RWPE1 (cell line): Measurements from ENCODE around the gene SSR2.
"Not testable (repeated sequence)": the region's sequence is repeated elsewhere in the genome, so short reads cannot be mapped to it uniquely, and the experiment has no call there.

ENCODE experiments used
- CTCF ChIA-PET: fragments of 350-600 bp; sonication (Branson Sonifier 250); formaldehyde crosslinking; extraction: SDS; loops from one replicate; lab custom pipeline; 2021; lab: Yijun Ruan, JAX
- POLR2A ChIA-PET: fragments of 400-600 bp; formaldehyde crosslinking; extraction: SDS; loops from one replicate; lab custom pipeline; 2020; ENCODE audit warnings: antibody characterized with exemption; ENCODE audit not compliant: low non-redundant PET; lab: Yijun Ruan, JAX
- DNase-seq: peaks from one replicate; pipeline ENCODE4 v3.0.0; 2012; ENCODE audit warnings: low spot score
- H3K27ac ChIP-seq: fragments of 450-650 bp; 2 replicates; pipeline ENCODE4 v1.5.1; 2017
- CTCF ChIP-seq: fragments of 450-650 bp; conservative IDR thresholded peaks from 2 replicates; pipeline ENCODE4 v1.5.1; 2017; ENCODE audit warnings: low read depth, mild to moderate bottlenecking

The SSR2 gene

GRCh38 chr1:156048663-156049258 is 28.0 kb upstream of the SSR2 start:
- POLR2A ChIA-PET: no interaction called here
- TF ChIP-seq CTCF: no peak

GRCh38 chr1:156045076-156045475 is 24.3 kb upstream of the SSR2 start:
- no peak for DNase-seq
- CTCF ChIA-PET: interaction anchor here (0.6 kb wide), 2 partner anchors 37 to 55 kb away, joined by 3 to 4 read pairs; no protein-coding TSS in a partner anchor
- no peak overlapping the region for H3K27ac ChIP-seq
- POLR2A ChIA-PET: interaction anchor here (0.6 kb wide), 1 partner anchor 83 kb away, joined by 3 read pairs; no protein-coding TSS in a partner anchor
- TF ChIP-seq CTCF: no peak

More at GRCh38 chr1:156048663-156049258, 28.0 kb upstream of the SSR2 start:
- H3K27ac ChIP-seq: no peak overlapping the region
- CTCF ChIA-PET: no interaction called here
- no peak for DNase-seq

- ChIA-PET CTCF (no interaction called here), POLR2A (no interaction called here)
- no peak for DNase-seq
- TF ChIP-seq CTCF: no peak
- no peak overlapping the region for H3K27ac ChIP-seq
Measured at GRCh38 chr1:156042828-156043227, 22.1 kb upstream of the SSR2 start.

GRCh38 chr1:156034991-156035390 is 14.2 kb upstream of the SSR2 start:
- POLR2A ChIA-PET, DNase-seq, H3K27ac ChIP-seq, CTCF ChIA-PET: not testable (repeated sequence)

- POLR2A ChIA-PET: no interaction called here
- CTCF ChIA-PET: no interaction called here
- TF ChIP-seq CTCF: no peak
- no peak for DNase-seq
- H3K27ac ChIP-seq: no peak overlapping the region
Measured at GRCh38 chr1:156033011-156033410, 12.3 kb upstream of the SSR2 start.

- no peak for TF ChIP-seq CTCF
Measured at GRCh38 chr1:156026588-156026987, 5.8 kb upstream of the SSR2 start.

GRCh38 chr1:156025876-156026275 is 5.1 kb upstream of the SSR2 start:
- peak; percentile 24 for TF ChIP-seq CTCF
- ChIA-PET CTCF (interaction anchor here (0.6 kb wide), 1 partner anchor 26 kb away, joined by 3 read pairs; no protein-coding TSS in a partner anchor), POLR2A (interaction anchor here (0.5 kb wide), 1 partner anchor 148 kb away, joined by 3 read pairs; no protein-coding TSS in a partner anchor)
- DNase-seq: no peak
- no peak overlapping the region for H3K27ac ChIP-seq

More at GRCh38 chr1:156026588-156026987, 5.8 kb upstream of the SSR2 start:
- DNase-seq: no peak
- no peak overlapping the region for H3K27ac ChIP-seq
- ChIA-PET CTCF (no interaction called here), POLR2A (no interaction called here)
